ENCODE data around the gene ZNF625. TPM values are rescaled to one million over a fixed set of nuclear protein-coding genes. Genes with fewer than 3 reads are reported as not detected.

Gene ZNF625
- 10 to 100 TPM; 13.3 to 18.6 (median 14.4) TPM for polyA plus RNA-seq (ENCODE audit: insufficient read length in 3 of 3)
- long read RNA-seq, donor 1, partial matches to known transcripts, result 5 of 5 reads
- long read RNA-seq, donor 1, other reads (novel, unspliced or antisense), result 0 of 5 reads
- long read RNA-seq, donor 2, result 0 reads
- long read RNA-seq, donor 3, partial matches to known transcripts, result 0 of 1 reads
- long read RNA-seq, donor 3, other reads (novel, unspliced or antisense), result 0 of 1 reads
- long read RNA-seq, donor 4, result 0 reads
- long read RNA-seq, donor 5, partial matches to known transcripts, result 0 of 1 reads
- long read RNA-seq, donor 5, other reads (novel, unspliced or antisense), result 0 of 1 reads
- long read RNA-seq, donor 6, partial matches to known transcripts, result 0 of 1 reads
- long read RNA-seq, donor 6, other reads (novel, unspliced or antisense), result 0 of 1 reads
- long read RNA-seq, donor 7, partial matches to known transcripts, result 0 of 4 reads
- long read RNA-seq, donor 7, other reads (novel, unspliced or antisense), result 0 of 4 reads
- long read RNA-seq, donor 8, result 0 reads
- long read RNA-seq, donor 9, result 0 reads
- long read RNA-seq, donor 10, partial matches to known transcripts, result 14 of 17 reads
- long read RNA-seq, donor 10, other reads (novel, unspliced or antisense), result 0 of 17 reads
- long read RNA-seq, donor 11, partial matches to known transcripts, result 0 of 1 reads
- long read RNA-seq, donor 11, other reads (novel, unspliced or antisense), result 0 of 1 reads
- long read RNA-seq, donor 12, partial matches to known transcripts, result 0 of 5 reads
- long read RNA-seq, donor 12, other reads (novel, unspliced or antisense), result 0 of 5 reads
- long read RNA-seq, donor 13, partial matches to known transcripts, result 6 of 7 reads
- long read RNA-seq, donor 13, other reads (novel, unspliced or antisense), result 0 of 7 reads
- long read RNA-seq, donor 14, result 0 reads
- long read RNA-seq, donor 15, result 0 reads
- long read RNA-seq, donor 16, partial matches to known transcripts, result 0 of 1 reads
- long read RNA-seq, donor 16, other reads (novel, unspliced or antisense), result 0 of 1 reads

- peak; percentile 94 for DNase-seq
These were observed at the start of gene ZNF625 for GRCh38 chr19:12156223-12157058. Gene ZNF625 (minus strand): TSS chr19:12156734. CDS start chr19:12156558, 176 bp downstream.

- DNase-seq, result no peak
These were observed 48.8 kb upstream of the ZNF625 start for GRCh38 chr19:12205296-12205695.

GRCh38 chr19:12202250-12202649, 45.7 kb upstream of the ZNF625 start:
- DNase-seq, result peak; percentile 10

DNA sequence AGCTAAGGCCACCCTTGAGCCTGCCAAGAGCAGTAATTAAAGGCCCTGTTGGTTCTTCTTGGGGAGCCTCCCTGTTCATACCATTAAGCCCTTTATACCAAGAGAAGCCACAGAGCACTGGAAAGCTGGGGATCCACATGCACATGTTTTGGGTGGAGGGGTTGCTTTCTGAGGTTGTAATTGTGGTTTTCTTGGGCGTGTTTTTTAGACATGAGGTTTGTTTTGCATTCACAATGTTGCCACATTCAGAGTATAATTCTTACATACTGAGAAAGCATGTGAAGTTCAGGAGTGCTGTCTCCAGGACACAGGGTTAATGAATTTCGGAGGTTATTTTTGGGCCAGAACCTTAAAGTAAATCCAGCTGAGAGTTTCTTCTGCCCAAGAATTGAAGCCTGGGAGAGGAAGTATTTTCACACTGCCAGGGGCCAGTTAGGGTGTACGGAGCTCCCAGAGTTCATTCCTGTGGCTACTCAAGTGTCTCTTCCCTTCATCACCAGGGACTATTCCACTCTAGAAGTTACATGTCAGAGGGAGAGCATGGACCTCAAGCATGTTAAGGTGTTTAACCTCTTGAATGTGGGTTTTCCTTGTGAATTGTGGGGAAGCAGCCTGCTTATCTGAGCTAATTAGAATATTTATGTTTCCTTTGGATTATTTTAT, 43.4 kb upstream of the ZNF625 start:
- peak; percentile 9 for DNase-seq

GRCh38 chr19:12198136-12198535, 41.6 kb upstream of the ZNF625 start:
- no peak for DNase-seq

DNA sequence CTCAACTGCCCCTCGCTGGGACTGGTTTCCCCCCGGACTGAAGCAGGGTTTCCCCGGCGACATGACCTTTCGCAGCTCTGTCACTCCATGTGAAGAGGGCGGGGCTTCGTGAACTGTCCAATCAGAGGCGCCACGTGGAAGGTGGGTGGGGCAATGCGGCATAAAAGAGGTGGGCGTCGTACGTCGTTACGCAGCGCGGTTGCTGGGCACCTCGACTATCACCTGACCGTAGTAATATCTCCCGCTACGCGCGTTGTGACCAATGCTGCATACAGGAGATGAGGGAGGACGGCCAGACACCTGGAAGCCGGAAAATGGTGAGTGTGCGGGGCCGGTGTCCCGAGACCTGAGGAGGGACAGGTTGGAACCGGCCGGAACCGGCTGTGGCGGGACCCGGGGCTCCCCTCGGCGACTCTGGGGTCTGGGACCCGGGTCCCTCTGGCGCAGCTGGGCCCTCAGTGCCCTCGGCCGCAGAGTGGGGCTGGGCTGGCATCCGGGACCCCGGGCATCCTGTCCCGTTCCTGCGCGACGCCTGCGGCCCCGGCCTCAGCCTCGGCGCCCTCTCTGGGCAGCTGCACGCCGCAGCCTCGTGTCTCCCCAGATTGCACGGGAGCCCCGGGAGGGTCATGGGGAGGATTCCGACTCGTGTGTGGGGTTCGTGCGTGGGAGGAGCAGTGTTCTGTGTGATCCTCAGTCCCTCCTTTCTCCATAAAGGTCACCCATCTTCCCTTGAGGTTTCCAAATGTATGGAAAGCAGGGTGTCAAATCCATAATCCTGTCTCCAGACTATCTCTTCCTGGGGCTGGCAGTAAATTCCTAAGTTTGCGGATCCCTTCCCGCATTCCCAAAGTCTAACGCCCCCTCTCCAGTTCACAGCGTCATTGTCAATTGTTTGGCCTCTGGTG, 38.5 kb upstream of the ZNF625 start:
- DNase-seq, result peak; percentile 93

GRCh38 chr19:12187625-12188024, 31.1 kb upstream of the ZNF625 start:
- no peak for DNase-seq

DNA sequence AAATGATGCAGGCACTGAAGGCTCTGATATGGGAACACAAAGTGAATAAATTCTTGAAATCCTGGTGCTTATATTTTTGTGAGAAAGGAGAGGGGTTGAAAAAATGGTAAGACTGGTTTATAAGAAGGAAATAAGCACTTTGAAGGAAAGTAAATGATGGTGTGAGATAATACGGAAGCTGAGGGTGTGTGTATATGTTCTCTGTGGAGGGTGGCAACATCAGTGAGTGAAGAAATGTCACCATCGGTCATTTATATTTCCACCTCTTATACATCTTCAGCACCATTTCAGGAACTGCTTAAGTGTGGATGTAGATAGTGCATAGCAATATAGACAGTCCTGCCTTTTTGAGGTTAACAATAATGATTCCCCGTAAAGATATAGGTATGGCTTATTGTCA, 23.8 kb upstream of the ZNF625 start:
- no peak for DNase-seq

- DNase-seq, result no peak
These were observed 10.1 kb upstream of the ZNF625 start for GRCh38 chr19:12166626-12167025.

GRCh38 chr19:12163826-12164225, 7.3 kb upstream of the ZNF625 start:
- DNase-seq, result peak; percentile 4

DNA sequence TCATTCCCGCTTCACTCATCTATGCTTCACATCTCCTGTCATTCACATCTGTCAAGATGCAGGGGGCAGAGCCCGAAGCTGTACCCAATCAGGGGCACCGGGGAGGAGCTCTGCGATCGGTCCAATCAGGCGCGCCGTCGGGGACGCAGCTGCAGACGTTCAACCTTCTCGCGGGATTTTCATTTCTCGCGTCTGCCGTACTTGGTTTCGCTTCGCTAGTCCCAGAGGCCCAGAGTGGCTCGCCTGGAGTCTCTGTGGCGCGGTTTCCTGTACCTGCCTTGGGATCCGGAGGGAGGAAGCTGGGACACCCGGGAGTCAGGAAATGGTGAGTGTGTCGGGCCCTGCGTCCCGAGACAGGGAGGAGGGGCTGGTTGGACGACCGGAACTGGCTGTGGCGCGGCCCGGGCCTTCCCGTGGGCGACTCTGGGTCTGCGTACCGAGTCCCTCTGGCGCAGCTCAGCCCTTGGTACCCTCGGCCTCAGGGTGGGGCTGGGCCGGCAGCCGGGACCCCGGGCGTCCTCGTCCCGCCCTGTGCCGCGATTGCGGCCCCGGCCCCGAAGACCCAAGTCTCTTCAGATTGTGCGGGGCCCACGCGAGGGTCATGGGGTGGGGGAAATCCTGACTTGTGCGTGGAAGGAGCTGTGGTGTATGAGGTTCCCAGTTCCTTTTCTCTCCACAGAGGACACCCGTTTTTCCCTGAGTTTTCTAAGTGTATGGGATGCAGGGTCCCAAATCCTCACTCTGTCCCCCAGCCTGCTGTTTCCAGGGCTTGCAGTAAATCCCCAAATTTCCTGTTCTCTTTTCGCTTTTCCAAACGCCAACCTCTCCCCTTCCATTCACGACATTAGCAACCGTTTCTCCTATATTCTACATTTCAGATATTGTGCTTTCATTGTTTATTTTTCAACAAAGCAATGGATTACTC, 6.6 kb upstream of the ZNF625 start, which contains the start of gene ZNF136:
ZNF136 (plus strand) TSS at position 215 of the 925 bp plus-strand sequence; CDS start at position 323, 108 bp downstream.
- DNase-seq, result peak; percentile 95

- no peak for DNase-seq
These were observed 6.0 kb upstream of the ZNF625 start for GRCh38 chr19:12162513-12162881.

- no peak for DNase-seq
These were observed 3.4 kb upstream of the ZNF625 start for GRCh38 chr19:12159773-12160414.

GRCh38 chr19:12155324-12155860, 1.1 kb downstream of the ZNF625 start:
- DNase-seq, result no peak

- no peak for DNase-seq
These were observed 11.2 kb downstream of the ZNF625 start for GRCh38 chr19:12145348-12145747.

DNA sequence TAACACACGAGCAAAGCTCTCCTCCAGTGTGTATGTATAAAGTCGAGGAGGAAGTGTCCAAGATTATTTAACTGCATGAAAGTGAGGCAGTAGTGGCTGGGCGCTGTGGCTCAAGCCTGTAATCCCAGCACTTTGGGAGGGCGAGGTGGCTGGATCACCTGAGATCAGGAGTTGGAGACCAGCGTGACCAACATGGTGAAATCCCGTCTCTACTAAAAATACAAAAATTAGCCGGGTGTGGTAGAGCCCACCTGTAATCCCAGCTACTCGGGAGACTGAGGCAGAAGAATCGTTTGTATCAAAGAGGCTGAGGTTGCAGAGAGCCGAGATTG, 15.2 kb downstream of the ZNF625 start:
- no peak for DNase-seq

GRCh38 chr19:12140545-12141404, 15.8 kb downstream of the ZNF625 start:
- DNase-seq, result peak; percentile 85
